ENCODE measurements around the gene MEPE.

GRCh38 chr4:87803421-87803820 is 29.3 kb upstream of the MEPE start:
- no peak for TF ChIP-seq EZH2 (IDR thresholded peaks at IDR 0.05; ENCODE audit: insufficient read depth, poor library complexity, severe bottlenecking)
- no peak for TF ChIP-seq EZH2phosphoT487 (IDR thresholded peaks at IDR 0.05; ENCODE audit: insufficient read depth, low read depth)

All from GM23248 (cell line).